GM23338 (cell line): ENCODE results near the gene TYW3. TPM values are rescaled to one million over a fixed set of nuclear protein-coding genes. Genes with fewer than 3 reads are reported as not detected.

Experiments used
- ATAC-seq: fragments of 200-7000 bp; cut with Tn5 transposase; 3 replicates; pipeline ENCODE4 v1.9.1; 2020
- DNase-seq: peaks from one replicate; pipeline ENCODE4 v3.0.0-alpha.2; 2015; ENCODE audit warnings: low spot score
- H2AFZ ChIP-seq: fragments of 200-600 bp; sonication (generic); 2 replicates; pipeline ENCODE4 v1.8.0; 2016; ENCODE audit warnings: antibody characterized with exemption, mild to moderate bottlenecking, moderate library complexity
- H3F3A ChIP-seq: fragments of 200-600 bp; sonication (generic); replicated peaks from 2 replicates; pipeline ENCODE4 v1.8.0; 2017; ENCODE audit warnings: antibody characterized with exemption, mixed run types, low read depth
- H3K27ac ChIP-seq: fragments of 200-600 bp; sonication (generic); 2 replicates; pipeline ENCODE4 v1.6.1; 2016; ENCODE audit warnings: low read depth
- H3K27me3 ChIP-seq: fragments of 200-600 bp; sonication (generic); 2 replicates; pipeline ENCODE4 v1.8.0; 2016; ENCODE audit warnings: mild to moderate bottlenecking, mixed run types, moderate library complexity; ENCODE audit not compliant: insufficient read depth
- H3K36me3 ChIP-seq: fragments of 200-600 bp; sonication (generic); 2 replicates; pipeline ENCODE4 v1.8.0; 2016; ENCODE audit warnings: mild to moderate bottlenecking; ENCODE audit not compliant: insufficient read depth
- H3K4me1 ChIP-seq: fragments of 200-600 bp; sonication (generic); 2 replicates; pipeline ENCODE4 v1.8.0; 2016; ENCODE audit warnings: mild to moderate bottlenecking, moderate library complexity; ENCODE audit not compliant: insufficient read depth
- H3K4me2 ChIP-seq: fragments of 200-600 bp; sonication (generic); 2 replicates; pipeline ENCODE4 v1.7.1; 2017; ENCODE audit warnings: mixed run types
- H3K4me3 ChIP-seq: fragments of 200-600 bp; sonication (generic); 2 replicates; pipeline ENCODE4 v1.6.1; 2016; ENCODE audit warnings: mixed run types
- H3K79me2 ChIP-seq: fragments of 200-600 bp; sonication (generic); replicated peaks from 2 replicates; pipeline ENCODE4 v1.8.0; 2017; ENCODE audit warnings: mild to moderate bottlenecking; ENCODE audit not compliant: insufficient read depth
- H3K9me2 ChIP-seq: fragments of 200-600 bp; sonication (generic); 2 replicates; pipeline ENCODE4 v1.8.0; 2017; ENCODE audit not compliant: insufficient read depth
- H4K20me1 ChIP-seq: fragments of 200-600 bp; sonication (generic); replicated peaks from 2 replicates; pipeline ENCODE4 v1.8.0; 2017; ENCODE audit warnings: mild to moderate bottlenecking; ENCODE audit not compliant: insufficient read depth
- H3K27ac Mint-ChIP-seq: 2 replicates; pipeline ENCODE4 v1.8.0; 2020; ENCODE audit warnings: inconsistent platforms, mild to moderate bottlenecking, moderate library complexity, mixed read lengths
- H3K27me3 Mint-ChIP-seq: 3 replicates; pipeline ENCODE4 v1.8.0; 2022; ENCODE audit warnings: low read depth, mild to moderate bottlenecking, moderate library complexity, mixed read lengths, inconsistent platforms; ENCODE audit not compliant: insufficient read depth, poor library complexity
- H3K36me3 Mint-ChIP-seq: 3 replicates; pipeline ENCODE4 v1.8.0; 2021; ENCODE audit warnings: low read depth, mild to moderate bottlenecking, inconsistent platforms, moderate library complexity, mixed read lengths
- H3K4me1 Mint-ChIP-seq: 3 replicates; pipeline ENCODE4 v1.8.0; 2020; ENCODE audit warnings: mild to moderate bottlenecking, inconsistent platforms, mixed read lengths
- H3K4me3 Mint-ChIP-seq: 3 replicates; pipeline ENCODE4 v1.8.0; 2021; ENCODE audit warnings: moderate library complexity, mild to moderate bottlenecking, inconsistent platforms, mixed read lengths
- H3K9me3 Mint-ChIP-seq: 3 replicates; pipeline ENCODE4 v1.8.0; 2020; ENCODE audit warnings: moderate library complexity, mild to moderate bottlenecking, inconsistent platforms, mixed read lengths
- CREB1 ChIP-seq: fragments of 250-450 bp; sonication (Bioruptor Pico); IDR thresholded peaks from 2 replicates; pipeline ENCODE4 v1.5.0; 2020; ENCODE audit warnings: low read depth, mild to moderate bottlenecking, moderate library complexity
- CTCF ChIP-seq, 2 experiments: fragments of 200-600 bp in 1 of 2; sonication (generic) in 1 of 2; conservative IDR thresholded peaks; 2 replicates each; pipeline versions ENCODE4 v1.5.1 to v1.6.1; 2016 to 2017; ENCODE audit warnings: antibody characterized with exemption in 2 of 2, low read depth in 2 of 2, mild to moderate bottlenecking in 2 of 2, moderate library complexity in 1 of 2
- EZH2 ChIP-seq: fragments of 200-600 bp; sonication (generic); IDR thresholded peaks from one replicate; pipeline ENCODE4 v1.8.0; 2017; ENCODE audit warnings: antibody characterized with exemption, mild to moderate bottlenecking, low read depth; ENCODE audit not compliant: unreplicated experiment
- EZH2phosphoT487 ChIP-seq: fragments of 200-600 bp; sonication (generic); IDR thresholded peaks from one replicate; pipeline ENCODE4 v1.8.1; 2018; ENCODE audit warnings: antibody characterized with exemption; ENCODE audit not compliant: unreplicated experiment
- JUNB ChIP-seq: IDR thresholded peaks from one replicate; pipeline ENCODE4 v1.6.1; 2016; ENCODE audit warnings: antibody characterized with exemption; ENCODE audit not compliant: unreplicated experiment
- NANOG ChIP-seq: IDR thresholded peaks from 2 replicates; pipeline ENCODE4 v1.6.1; 2016; ENCODE audit warnings: antibody characterized with exemption, borderline replicate concordance
- POLR2AphosphoS5 ChIP-seq: IDR thresholded peaks from 2 replicates; pipeline ENCODE4 v1.6.1; 2016; ENCODE audit warnings: antibody characterized with exemption, low read depth
- STAT1 ChIP-seq: IDR thresholded peaks from one replicate; pipeline ENCODE4 v1.6.1; 2016; ENCODE audit warnings: antibody characterized with exemption; ENCODE audit not compliant: unreplicated experiment
- ZNF114 ChIP-seq: fragments of 250-450 bp; sonication (Bioruptor Pico); IDR thresholded peaks from 2 replicates; pipeline ENCODE4 v1.5.0; 2020; ENCODE audit warnings: mild to moderate bottlenecking, moderate library complexity
- ZNF462 ChIP-seq: fragments of 250-450 bp; sonication (Bioruptor Pico); IDR thresholded peaks from 2 replicates; pipeline ENCODE4 v1.5.0; 2020; ENCODE audit warnings: mild to moderate bottlenecking, moderate library complexity
- polyA plus RNA-seq: library from polyadenylated mRNA; unstranded; fragments of >200 nt; fragmentation: Nextera tagmentation; extraction: Ambion mirVana; gene quantifications from 2 replicates; pipeline ENCODE4 v1.2.1, GENCODE V29; 2016
- total RNA-seq: library from RNA; depleted of rRNA; stranded (reverse); fragments of >200 nt; shearing (Covaris generic); gene quantifications from 2 replicates; pipeline ENCODE4 v1.2.3, GENCODE V29; 2014

Gene TYW3
- total and polyA plus RNA-seq, 2 experiments from 2014 or later = 29.6 to 66.8 TPM

- Mint-ChIP-seq H3K36me3 (peaks cover 41% of the 10 kb centered on the region), H3K27me3 (peaks cover 2% of the 10 kb centered on the region), H3K4me1 (peaks cover 24% of the 10 kb centered on the region), H3K27ac (no peak overlapping the region), H3K9me3 (peaks cover 23% of the 10 kb centered on the region), H3K4me3 (no peak overlapping the region)
- no peaks in the 10 kb centered on the region for H3K27me3 ChIP-seq
- ATAC-seq (no peak), DNase-seq (no peak)
- H3K79me2 ChIP-seq = peaks cover 45% of the 10 kb centered on the region
- H3K27ac ChIP-seq = no peak overlapping the region
- H3K4me2 ChIP-seq = peak overlapping the region; percentile 49; the same call in 1 of the 2 replicates
- H3K4me3 ChIP-seq = no peak overlapping the region
- H3K4me1 ChIP-seq = peaks cover 23% of the 10 kb centered on the region
- H3K9me2 ChIP-seq = no peaks in the 10 kb centered on the region
- no peak for TF ChIP-seq ZNF462
- no peak for TF ChIP-seq CREB1 (CRISPR knock-in tag)
- no peak for TF ChIP-seq POLR2AphosphoS5
- TF ChIP-seq EZH2 = no peak
- peaks cover 7% of the 10 kb centered on the region; the same call in 1 of the 2 replicates for H3K36me3 ChIP-seq
- no peaks in the 10 kb centered on the region for H4K20me1 ChIP-seq
- no peak overlapping the region for H2AFZ ChIP-seq
- H3F3A ChIP-seq = no peaks in the 10 kb centered on the region
Measured at GRCh38 chr1:74729741-74730478, 3.0 kb upstream of the TYW3 start.

DNA sequence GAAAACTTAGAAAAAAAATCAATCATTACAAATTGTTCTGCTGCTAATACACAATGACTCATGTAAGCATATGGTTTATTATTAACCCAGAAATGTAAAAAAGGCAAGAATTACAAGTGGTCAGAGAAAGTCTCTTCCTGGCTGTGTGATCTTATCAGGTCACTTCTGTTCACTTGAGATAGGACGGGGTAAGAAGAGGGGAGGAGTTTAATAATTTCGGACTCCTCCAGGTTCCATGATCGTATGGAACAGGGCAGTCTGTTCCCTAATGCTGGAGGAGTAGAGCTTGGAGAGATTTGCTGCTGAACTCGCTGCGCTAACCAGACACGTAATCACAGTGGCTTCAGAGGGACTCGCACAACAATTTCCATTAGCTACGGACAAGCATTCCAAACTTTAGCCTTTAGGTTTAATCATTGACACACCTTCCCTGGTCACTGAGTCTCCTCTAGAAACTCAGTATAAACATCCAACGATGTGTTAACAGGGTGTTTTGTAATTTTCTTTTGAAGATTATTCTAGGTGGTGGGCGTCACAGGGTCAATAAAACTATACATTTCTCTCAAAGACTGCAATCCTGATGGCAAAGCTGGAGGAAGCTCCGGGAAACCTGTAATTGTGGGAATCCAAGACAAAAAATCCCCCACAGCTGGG is 1.4 kb upstream of the TYW3 start:
- Histone ChIP-seq H2AFZ (no peak overlapping the region), H3K79me2 (peaks cover 55% of the 10 kb centered on the region), H3K27me3 (no peaks in the 10 kb centered on the region), H3K4me1 (peaks cover 23% of the 10 kb centered on the region), H3K4me3 (peak overlapping the region; percentile 59), H3K36me3 (peaks cover 3% of the 10 kb centered on the region; the same call in 1 of the 2 replicates), H3K9me2 (no peaks in the 10 kb centered on the region), H3K4me2 (peak overlapping the region; percentile 75), H3F3A (no peaks in the 10 kb centered on the region), H4K20me1 (no peaks in the 10 kb centered on the region), H3K27ac (no peak overlapping the region)
- H3K4me1 Mint-ChIP-seq = peaks cover 24% of the 10 kb centered on the region
- H3K27ac Mint-ChIP-seq = no peak overlapping the region
- H3K9me3 Mint-ChIP-seq = peaks cover 7% of the 10 kb centered on the region
- no peak for DNase-seq
- H3K36me3 Mint-ChIP-seq = peaks cover 25% of the 10 kb centered on the region
- no peak for ATAC-seq
- peak overlapping the region; percentile 44 for H3K4me3 Mint-ChIP-seq
- peaks cover 2% of the 10 kb centered on the region for H3K27me3 Mint-ChIP-seq
- TF ChIP-seq STAT1 (no peak), CTCF (conservative IDR thresholded peaks at IDR 0.05; ENCODE audit: low read depth in 2 of 2) (no peak), JUNB (no peak), ZNF114 (CRISPR knock-in tag) (no peak), CREB1 (CRISPR knock-in tag) (no peak), EZH2phosphoT487 (no peak), NANOG (no peak), POLR2AphosphoS5 (no peak)
